ENCODE measurements around the gene TFB2M. TPM values are rescaled to one million over a fixed set of nuclear protein-coding genes. Genes with fewer than 3 reads are reported as not detected.
A peak's percentile ranks its signal among the peaks of the same experiment; 100 is the strongest.

The TFB2M gene
- polyA plus RNA-seq, 3 donors = 4.9 to 9.7 (median 7.9) TPM

DNA sequence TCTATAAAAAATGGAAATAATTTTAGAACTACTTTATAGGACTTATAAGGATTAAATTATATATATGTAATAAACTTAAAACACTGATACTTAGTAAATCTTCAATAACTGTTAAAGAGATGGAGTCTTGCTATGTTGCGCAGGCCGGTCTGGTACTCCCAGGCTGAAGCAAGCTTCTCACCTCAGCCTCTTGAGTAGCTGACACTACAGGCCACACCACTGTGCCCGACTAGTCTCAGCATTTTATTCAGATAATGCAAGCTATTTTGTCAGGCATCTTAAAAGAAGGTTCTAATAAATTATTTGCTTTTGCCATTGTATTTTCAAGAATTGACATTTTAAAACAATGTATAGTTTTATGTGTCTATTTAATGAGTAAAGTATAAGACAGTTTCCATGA is 21.0 kb upstream of the TFB2M start:
- Histone ChIP-seq H3K4me2 (replicated peaks; ENCODE audit: extremely low read depth, low read length, poor library complexity, severe bottlenecking) (peak overlapping the region; percentile 53), H3K27ac (ENCODE audit: low read depth in 1 of 2, low read length in 2 of 2) (peak overlapping the region; percentile 66 to 78), H3K9ac (ENCODE audit: insufficient read depth, low read length, poor library complexity, severe bottlenecking) (no peak overlapping the region), H3K79me2 (ENCODE audit: insufficient read depth, low read length) (peaks cover 71% of the 10 kb centered on the region), H3K27me3 (ENCODE audit: control insufficient read depth in 2 of 2, insufficient read depth in 2 of 2, low read length in 2 of 2) (no peaks in the 10 kb centered on the region), H3K4me3 (replicated peaks in 1 of 3; ENCODE audit: low read depth in 2 of 3, low read length in 3 of 3) (peak overlapping the region in 1 of 3 experiments; percentile 18), H3K36me3 (replicated peaks in 1 of 2; ENCODE audit: control insufficient read depth in 1 of 2, insufficient read depth in 2 of 2, low read length in 2 of 2) (peaks cover 8 to 28% of the 10 kb centered on the region in 2 donors), H3K4me1 (ENCODE audit: control insufficient read depth in 1 of 2, insufficient read depth in 2 of 2, low read length in 2 of 2) (peaks cover 26 to 38% of the 10 kb centered on the region in 2 donors), H4K20me1 (ENCODE audit: insufficient read depth, low read length) (peaks cover 11% of the 10 kb centered on the region), H3K9me3 (replicated peaks in 1 of 2; ENCODE audit: control insufficient read depth in 1 of 2, insufficient read depth in 1 of 2, low read length in 2 of 2) (peaks cover 4 to 5% of the 10 kb centered on the region in 2 donors), H2AFZ (ENCODE audit: insufficient read depth, low read depth, low read length, poor library complexity, severe bottlenecking) (no peak overlapping the region)
- intact Hi-C loops (cut with micrococcal nuclease) = no loop called here
- H3K36me3 Mint-ChIP-seq = peaks cover 24 to 40% of the 10 kb centered on the region in 2 donors
- TF ChIP-seq, protein P1, sequence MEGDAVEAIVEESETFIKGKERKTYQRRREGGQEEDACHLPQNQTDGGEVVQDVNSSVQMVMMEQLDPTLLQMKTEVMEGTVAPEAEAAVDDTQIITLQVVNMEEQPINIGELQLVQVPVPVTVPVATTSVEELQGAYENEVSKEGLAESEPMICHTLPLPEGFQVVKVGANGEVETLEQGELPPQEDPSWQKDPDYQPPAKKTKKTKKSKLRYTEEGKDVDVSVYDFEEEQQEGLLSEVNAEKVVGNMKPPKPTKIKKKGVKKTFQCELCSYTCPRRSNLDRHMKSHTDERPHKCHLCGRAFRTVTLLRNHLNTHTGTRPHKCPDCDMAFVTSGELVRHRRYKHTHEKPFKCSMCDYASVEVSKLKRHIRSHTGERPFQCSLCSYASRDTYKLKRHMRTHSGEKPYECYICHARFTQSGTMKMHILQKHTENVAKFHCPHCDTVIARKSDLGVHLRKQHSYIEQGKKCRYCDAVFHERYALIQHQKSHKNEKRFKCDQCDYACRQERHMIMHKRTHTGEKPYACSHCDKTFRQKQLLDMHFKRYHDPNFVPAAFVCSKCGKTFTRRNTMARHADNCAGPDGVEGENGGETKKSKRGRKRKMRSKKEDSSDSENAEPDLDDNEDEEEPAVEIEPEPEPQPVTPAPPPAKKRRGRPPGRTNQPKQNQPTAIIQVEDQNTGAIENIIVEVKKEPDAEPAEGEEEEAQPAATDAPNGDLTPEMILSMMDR (IDR thresholded peaks at IDR 0.05) = no peak
- H3K27me3 Mint-ChIP-seq (ENCODE audit: low read depth in 3 of 3) = no peaks in the 10 kb centered on the region
- no CpG with 5 or more reads among the region's 3 CpGs for WGBS (ENCODE audit: insufficient coverage)
- H3K9me3 Mint-ChIP-seq = peaks cover 5 to 11% (median 9%) of the 10 kb centered on the region in 7 donors
- H3K27ac Mint-ChIP-seq = peak overlapping the region; percentile 83 to 96 (median 93)
- no peak for DNase-seq
- H3K4me3 Mint-ChIP-seq = no peak overlapping the region
- H3K4me1 Mint-ChIP-seq = peaks cover 36% of the 10 kb centered on the region

DNA sequence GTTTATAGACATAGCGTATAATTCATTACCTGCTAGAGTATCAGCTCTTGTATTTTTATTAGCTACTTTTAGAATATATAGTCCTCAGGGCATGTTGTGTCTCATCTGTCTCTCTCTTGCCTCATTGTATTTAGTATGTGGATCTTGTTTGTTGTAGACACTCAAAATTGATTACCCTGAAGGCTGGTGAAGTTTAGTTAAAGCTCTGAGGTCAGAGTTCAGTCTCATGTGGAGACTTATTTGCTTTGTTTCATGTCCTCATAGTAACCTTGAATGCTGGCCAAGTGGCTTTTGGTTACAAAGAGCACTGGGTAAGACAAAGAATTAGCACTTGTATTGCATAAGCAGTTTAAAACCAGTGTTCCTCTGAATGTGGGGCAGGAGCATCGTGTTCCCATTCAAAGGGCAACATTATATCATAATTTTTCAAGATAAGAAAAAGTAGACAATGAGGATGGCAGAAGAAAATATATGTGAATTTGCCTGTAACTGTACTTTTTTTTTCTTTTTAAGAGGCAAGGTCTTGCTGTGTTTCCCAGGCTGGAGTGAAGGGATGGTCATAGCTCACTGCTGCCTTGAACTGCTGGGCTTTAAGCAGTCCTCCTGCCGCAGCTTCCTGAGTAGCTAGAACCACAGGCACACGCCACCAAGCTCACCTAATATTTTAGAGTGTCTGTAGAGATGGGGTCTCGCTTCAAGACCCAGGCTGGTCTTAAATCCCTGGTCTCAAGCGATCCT is 17.6 kb upstream of the TFB2M start:
- Mint-ChIP-seq H3K9me3 (peaks cover 0 to 5% (median 0%) of the 10 kb centered on the region in 7 donors), H3K27ac (peak overlapping the region in 5 of 7 donors; percentile 8 to 76 (median 32)), H3K27me3 (ENCODE audit: low read depth in 3 of 3) (peaks cover 0 to 2% (median 0%) of the 10 kb centered on the region in 3 donors), H3K4me3 (no peak overlapping the region), H3K36me3 (peaks cover 16 to 29% of the 10 kb centered on the region in 2 donors), H3K4me1 (peaks cover 63% of the 10 kb centered on the region)
- no peaks in the 10 kb centered on the region for H3K27me3 ChIP-seq (ENCODE audit: control insufficient read depth in 2 of 2, insufficient read depth in 2 of 2, low read length in 2 of 2)
- H3K9ac ChIP-seq (ENCODE audit: insufficient read depth, low read length, poor library complexity, severe bottlenecking) = no peak overlapping the region
- DNase-seq = no peak
- H3K4me3 ChIP-seq (replicated peaks in 1 of 3; ENCODE audit: low read depth in 2 of 3, low read length in 3 of 3) = no peak overlapping the region
- peaks cover 45 to 63% of the 10 kb centered on the region in 2 donors for H3K4me1 ChIP-seq (ENCODE audit: control insufficient read depth in 1 of 2, insufficient read depth in 2 of 2, low read length in 2 of 2)
- peak overlapping the region in 1 of 2 donors; percentile 43 for H3K27ac ChIP-seq (ENCODE audit: low read depth in 1 of 2, low read length in 2 of 2)
- H3K79me2 ChIP-seq (ENCODE audit: insufficient read depth, low read length) = peaks cover 82% of the 10 kb centered on the region
- H3K9me3 ChIP-seq (replicated peaks in 1 of 2; ENCODE audit: control insufficient read depth in 1 of 2, insufficient read depth in 1 of 2, low read length in 2 of 2) = no peaks in the 10 kb centered on the region
- WGBS (ENCODE audit: insufficient coverage) = no CpG with 5 or more reads among the region's 6 CpGs
- peaks cover 26% of the 10 kb centered on the region for H4K20me1 ChIP-seq (ENCODE audit: insufficient read depth, low read length)
- intact Hi-C loops (cut with micrococcal nuclease) = no loop called here
- H2AFZ ChIP-seq (ENCODE audit: insufficient read depth, low read depth, low read length, poor library complexity, severe bottlenecking) = no peak overlapping the region
- no peak overlapping the region for H3K4me2 ChIP-seq (replicated peaks; ENCODE audit: extremely low read depth, low read length, poor library complexity, severe bottlenecking)
- peaks cover 0 to 16% of the 10 kb centered on the region in 2 donors for H3K36me3 ChIP-seq (replicated peaks in 1 of 2; ENCODE audit: control insufficient read depth in 1 of 2, insufficient read depth in 2 of 2, low read length in 2 of 2)
- TF ChIP-seq, protein P1 (IDR thresholded peaks at IDR 0.05) = no peak

Measured in CD14-positive monocyte (primary cell).